BLaER1 treated with 17β-estradiol and CSF1 and Interleukin-3, amounts not matched to agents 10 nM and 100 nM (cell line): ENCODE measurements around the gene TTC3.

Experiments
- H3K27ac ChIP-seq, 11 experiments: shearing (Covaris generic); formaldehyde crosslinking; 2 replicates each; pipeline ENCODE4 v1.8.1; 2022
- H3K27me3 ChIP-seq, 11 experiments: shearing (Covaris generic); formaldehyde crosslinking; 2 replicates each; pipeline ENCODE4 v1.8.1; 2022
- H3K36me3 ChIP-seq, 11 experiments: shearing (Covaris generic); formaldehyde crosslinking; 2 replicates each; pipeline ENCODE4 v1.8.1; 2022
- H3K4me1 ChIP-seq, 10 experiments: shearing (Covaris generic); formaldehyde crosslinking; 2 replicates each; pipeline ENCODE4 v1.8.1; 2022
- H3K4me2 ChIP-seq, 11 experiments: shearing (Covaris generic); formaldehyde crosslinking; 2 replicates each; pipeline ENCODE4 v1.8.1; 2022
- H3K4me3 ChIP-seq, 10 experiments: shearing (Covaris generic); formaldehyde crosslinking; 2 replicates each; pipeline ENCODE4 v1.8.1; 2022
- H3K9ac ChIP-seq, 11 experiments: shearing (Covaris generic); formaldehyde crosslinking; 2 replicates each; pipeline ENCODE4 v1.8.1; 2022
- H3K9me3 ChIP-seq, 11 experiments: shearing (Covaris generic); formaldehyde crosslinking; replicated peaks in 1 of 11; 2 replicates each; pipeline ENCODE4 v1.8.1; 2022
- H4K20me1 ChIP-seq, 11 experiments: shearing (Covaris generic); formaldehyde crosslinking; 2 replicates each; pipeline ENCODE4 v1.8.1; 2022
- Cebpa-rat ChIP-seq, 11 experiments: shearing (Covaris generic); IDR thresholded peaks; 2 replicates each; pipeline ENCODE4 v1.8.1; 2022

The TTC3 gene

GRCh38 chr21:37055271-37055855, 17.7 kb upstream of the TTC3 start:
- Histone ChIP-seq H3K27ac (no peak overlapping the region), H3K4me2 (no peak overlapping the region)
- no peak for TF ChIP-seq Cebpa-rat (IDR thresholded peaks at IDR 0.05)

GRCh38 chr21:37057614-37058013, 15.4 kb upstream of the TTC3 start:
- no peak for TF ChIP-seq Cebpa-rat (IDR thresholded peaks at IDR 0.05)
- H3K4me2 ChIP-seq: peak overlapping the region in 9 of 11 experiments; percentile 23 to 63 (median 51); a peak in 9 of 22 replicates
- no peaks in the 10 kb centered on the region for H4K20me1 ChIP-seq
- H3K27me3 ChIP-seq: no peaks in the 10 kb centered on the region
- H3K27ac ChIP-seq: peak overlapping the region in 7 of 11 experiments; percentile 2 to 17 (median 3); a peak in 4 of 22 replicates
- peaks cover 10 to 20% (median 18%) of the 10 kb centered on the region in 11 experiments; a peak in 21 of 22 replicates for H3K9me3 ChIP-seq
- peaks cover 33 to 51% (median 48%) of the 10 kb centered on the region in 10 experiments for H3K4me1 ChIP-seq
- peaks cover 0 to 4% (median 0%) of the 10 kb centered on the region in 11 experiments; a peak in 3 of 22 replicates for H3K36me3 ChIP-seq
- H3K9ac ChIP-seq: no peak overlapping the region
- H3K4me3 ChIP-seq: no peak overlapping the region

More at GRCh38 chr21:37055271-37055855, 17.7 kb upstream of the TTC3 start:
- H3K4me3 ChIP-seq: no peak overlapping the region
- peaks cover 26 to 30% (median 28%) of the 10 kb centered on the region in 10 experiments for H3K4me1 ChIP-seq
- H3K36me3 ChIP-seq: peaks cover 0 to 4% (median 0%) of the 10 kb centered on the region in 11 experiments; a peak in 2 of 22 replicates
- no peaks in the 10 kb centered on the region for H3K27me3 ChIP-seq
- H4K20me1 ChIP-seq: no peaks in the 10 kb centered on the region
- no peak overlapping the region for H3K9ac ChIP-seq
- peaks cover 10 to 20% (median 18%) of the 10 kb centered on the region in 11 experiments; a peak in 21 of 22 replicates for H3K9me3 ChIP-seq

GRCh38 chr21:37058261-37058660, 14.8 kb upstream of the TTC3 start:
- H3K9me3 ChIP-seq: peaks cover 10 to 20% (median 18%) of the 10 kb centered on the region in 11 experiments; a peak in 21 of 22 replicates
- H3K9ac ChIP-seq: no peak overlapping the region
- peaks cover 33 to 54% (median 51%) of the 10 kb centered on the region in 10 experiments for H3K4me1 ChIP-seq
- peak overlapping the region; percentile 23 to 63 (median 49); a peak in 20 of 22 replicates for H3K4me2 ChIP-seq
- TF ChIP-seq Cebpa-rat (IDR thresholded peaks at IDR 0.05): no peak
- peaks cover 0 to 4% (median 0%) of the 10 kb centered on the region in 11 experiments; a peak in 3 of 22 replicates for H3K36me3 ChIP-seq
- H3K27me3 ChIP-seq: no peaks in the 10 kb centered on the region
- H3K4me3 ChIP-seq: no peak overlapping the region
- peak overlapping the region in 5 of 11 experiments; percentile 3 to 45 (median 8); a peak in 7 of 22 replicates for H3K27ac ChIP-seq
- H4K20me1 ChIP-seq: no peaks in the 10 kb centered on the region

- Histone ChIP-seq H3K4me1 (peaks cover 35 to 63% (median 61%) of the 10 kb centered on the region in 10 experiments), H3K4me2 (peak overlapping the region in 10 of 11 experiments; percentile 1 to 51 (median 26); a peak in 13 of 22 replicates), H3K27ac (peak overlapping the region in 8 of 11 experiments; percentile 2 to 46 (median 22); a peak in 12 of 22 replicates), H3K27me3 (no peaks in the 10 kb centered on the region), H3K9ac (no peak overlapping the region), H3K9me3 (peaks cover 10 to 20% (median 18%) of the 10 kb centered on the region in 11 experiments; a peak in 21 of 22 replicates), H4K20me1 (no peaks in the 10 kb centered on the region), H3K36me3 (peaks cover 0 to 4% (median 0%) of the 10 kb centered on the region in 11 experiments; a peak in 3 of 22 replicates), H3K4me3 (no peak overlapping the region)
- TF ChIP-seq Cebpa-rat (IDR thresholded peaks at IDR 0.05): no peak
Observed at GRCh38 chr21:37059181-37059580, 13.9 kb upstream of the TTC3 start.

- H3K27me3 ChIP-seq: no peaks in the 10 kb centered on the region
Observed at GRCh38 chr21:37060296-37060695, 12.8 kb upstream of the TTC3 start.

GRCh38 chr21:37061926-37062592, 11.0 kb upstream of the TTC3 start:
- Histone ChIP-seq H3K9ac (no peak overlapping the region), H4K20me1 (no peaks in the 10 kb centered on the region), H3K27me3 (no peaks in the 10 kb centered on the region), H3K4me1 (peaks cover 44 to 71% (median 69%) of the 10 kb centered on the region in 10 experiments), H3K27ac (no peak overlapping the region), H3K36me3 (peaks cover 3 to 25% (median 15%) of the 10 kb centered on the region in 11 experiments; a peak in 15 of 22 replicates), H3K9me3 (peaks cover 0 to 8% (median 6%) of the 10 kb centered on the region in 11 experiments; a peak in 19 of 22 replicates), H3K4me3 (no peak overlapping the region), H3K4me2 (peak overlapping the region in 7 of 11 experiments; percentile 7 to 53 (median 26); a peak in 11 of 22 replicates)
- TF ChIP-seq Cebpa-rat (IDR thresholded peaks at IDR 0.05): no peak

More at GRCh38 chr21:37060296-37060695, 12.8 kb upstream of the TTC3 start:
- Histone ChIP-seq H3K9me3 (peaks cover 10 to 20% (median 18%) of the 10 kb centered on the region in 11 experiments; a peak in 21 of 22 replicates), H3K27ac (peak overlapping the region in 9 of 11 experiments; percentile 15 to 66 (median 38); a peak in 12 of 22 replicates), H4K20me1 (no peaks in the 10 kb centered on the region), H3K4me1 (peaks cover 44 to 71% (median 69%) of the 10 kb centered on the region in 10 experiments), H3K36me3 (peaks cover 0 to 11% (median under 1%) of the 10 kb centered on the region in 11 experiments; a peak in 8 of 22 replicates), H3K4me2 (peak overlapping the region; percentile 0 to 59 (median 40); a peak in 19 of 22 replicates), H3K4me3 (no peak overlapping the region), H3K9ac (peak overlapping the region in 2 of 11 experiments; percentile 5 to 10; a peak in 2 of 22 replicates)
- TF ChIP-seq Cebpa-rat (IDR thresholded peaks at IDR 0.05): peak in 3 of 11 experiments; percentile 45 to 76 (median 73); a peak in 5 of 22 replicates

- TF ChIP-seq Cebpa-rat (IDR thresholded peaks at IDR 0.05): no peak
- no peaks in the 10 kb centered on the region for H3K27me3 ChIP-seq
- H3K4me1 ChIP-seq: peaks cover 42 to 71% (median 69%) of the 10 kb centered on the region in 10 experiments
- H3K27ac ChIP-seq: no peak overlapping the region
- no peak overlapping the region for H3K4me3 ChIP-seq
- H3K9ac ChIP-seq: no peak overlapping the region
- peaks cover 5 to 30% (median 19%) of the 10 kb centered on the region in 11 experiments; a peak in 15 of 22 replicates for H3K36me3 ChIP-seq
- H3K9me3 ChIP-seq: peaks cover 0 to 3% (median under 1%) of the 10 kb centered on the region in 11 experiments; a peak in 12 of 22 replicates
- H4K20me1 ChIP-seq: no peaks in the 10 kb centered on the region
- peak overlapping the region in 7 of 11 experiments; percentile 7 to 53 (median 26); a peak in 10 of 22 replicates for H3K4me2 ChIP-seq
Observed at GRCh38 chr21:37062593-37062935, 10.5 kb upstream of the TTC3 start.

- no peaks in the 10 kb centered on the region for H4K20me1 ChIP-seq
- H3K27ac ChIP-seq: peak overlapping the region in 3 of 11 experiments; percentile 45 to 53 (median 47); a peak in 3 of 22 replicates
- H3K9ac ChIP-seq: peak overlapping the region in 1 of 11 experiments; percentile 37; a peak in 1 of 22 replicates
- H3K27me3 ChIP-seq: no peaks in the 10 kb centered on the region
- no peaks in the 10 kb centered on the region for H3K9me3 ChIP-seq
- peaks cover 38 to 62% (median 60%) of the 10 kb centered on the region in 10 experiments for H3K4me1 ChIP-seq
- H3K4me3 ChIP-seq: no peak overlapping the region
- peak overlapping the region in 9 of 11 experiments; percentile 34 to 68 (median 47); a peak in 13 of 22 replicates for H3K4me2 ChIP-seq
- no peak for TF ChIP-seq Cebpa-rat (IDR thresholded peaks at IDR 0.05)
- H3K36me3 ChIP-seq: peaks cover 7 to 34% (median 19%) of the 10 kb centered on the region in 11 experiments; a peak in 19 of 22 replicates
Observed at GRCh38 chr21:37063433-37063832, 9.6 kb upstream of the TTC3 start.
